Hematopoietic multipotent progenitor cell treated with erythropoietin and hydrocortisone succinate and interleukin-3 and kit ligand, for 4 days (in vitro differentiated cells): ENCODE results near the gene TEAD4.
"Not testable (repeated sequence)": the region's sequence is repeated elsewhere in the genome, so short reads cannot be mapped to it uniquely, and the experiment has no call there.

ENCODE experiments used
- DNase-seq: peaks from one replicate; pipeline ENCODE4 v3.0.0-alpha.2; 2015

The TEAD4 gene

GRCh38 chr12:3054374-3054773 is 95.2 kb downstream of the TEAD4 start:
- DNase-seq: no peak

- DNase-seq: no peak
These were observed 96.0 kb downstream of the TEAD4 start for GRCh38 chr12:3055026-3055703.

DNA sequence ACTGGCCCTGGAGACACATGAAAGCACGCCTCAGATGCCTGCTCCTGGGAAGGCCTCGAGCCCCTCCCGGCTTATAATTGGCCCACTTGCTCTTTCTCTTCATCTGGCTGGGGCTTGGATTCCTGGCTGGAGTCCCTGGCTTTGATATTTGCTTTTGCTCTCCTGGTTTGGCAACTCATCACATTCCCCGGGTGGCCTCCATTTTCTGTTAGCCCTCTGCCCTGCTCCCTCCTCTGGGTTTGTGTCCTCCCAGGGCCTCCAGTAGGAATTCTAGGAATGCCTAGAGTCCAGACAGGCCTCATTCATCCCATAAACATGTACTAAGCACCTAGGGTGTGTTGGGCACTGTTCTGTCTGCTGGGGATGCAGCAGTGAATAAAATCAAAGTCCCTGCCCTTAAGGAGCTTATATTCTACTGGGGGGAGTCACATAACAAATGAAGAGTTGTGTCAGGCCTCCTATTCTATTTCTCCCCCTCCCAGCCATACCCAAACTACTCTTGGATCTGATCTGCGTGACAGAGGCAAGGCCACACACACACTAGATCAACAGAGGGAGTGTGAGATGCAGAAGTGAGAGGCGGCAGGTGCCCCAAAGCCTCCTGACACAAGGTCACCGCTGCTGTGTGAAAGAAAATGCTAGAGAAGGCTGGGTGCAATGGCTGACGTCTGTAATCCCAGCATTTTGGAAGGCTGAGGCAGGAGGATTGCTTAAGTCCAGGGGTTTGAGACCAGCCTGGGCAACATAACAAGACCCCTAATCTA is 96.7 kb downstream of the TEAD4 start:
- no peak for DNase-seq

DNA sequence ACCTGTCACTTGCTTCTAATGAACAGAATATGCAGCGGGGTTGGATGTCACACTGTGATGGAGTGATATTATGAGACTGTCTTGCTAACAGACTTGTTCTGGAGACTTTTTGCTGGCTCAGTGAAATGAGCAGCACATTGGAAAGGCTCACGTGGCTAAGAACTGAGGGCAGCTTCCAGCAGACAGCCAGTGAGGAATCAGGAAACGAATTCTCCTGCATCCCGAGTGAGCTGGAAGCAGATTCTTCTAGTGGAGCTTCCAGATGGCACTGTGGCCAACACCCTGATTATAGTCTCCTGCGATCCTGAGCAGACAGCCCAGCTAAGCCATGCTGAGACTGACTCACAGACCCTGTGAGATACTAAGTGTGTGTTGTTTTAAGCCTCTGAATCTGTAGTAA is 101.9 kb downstream of the TEAD4 start:
- DNase-seq: no peak

DNA sequence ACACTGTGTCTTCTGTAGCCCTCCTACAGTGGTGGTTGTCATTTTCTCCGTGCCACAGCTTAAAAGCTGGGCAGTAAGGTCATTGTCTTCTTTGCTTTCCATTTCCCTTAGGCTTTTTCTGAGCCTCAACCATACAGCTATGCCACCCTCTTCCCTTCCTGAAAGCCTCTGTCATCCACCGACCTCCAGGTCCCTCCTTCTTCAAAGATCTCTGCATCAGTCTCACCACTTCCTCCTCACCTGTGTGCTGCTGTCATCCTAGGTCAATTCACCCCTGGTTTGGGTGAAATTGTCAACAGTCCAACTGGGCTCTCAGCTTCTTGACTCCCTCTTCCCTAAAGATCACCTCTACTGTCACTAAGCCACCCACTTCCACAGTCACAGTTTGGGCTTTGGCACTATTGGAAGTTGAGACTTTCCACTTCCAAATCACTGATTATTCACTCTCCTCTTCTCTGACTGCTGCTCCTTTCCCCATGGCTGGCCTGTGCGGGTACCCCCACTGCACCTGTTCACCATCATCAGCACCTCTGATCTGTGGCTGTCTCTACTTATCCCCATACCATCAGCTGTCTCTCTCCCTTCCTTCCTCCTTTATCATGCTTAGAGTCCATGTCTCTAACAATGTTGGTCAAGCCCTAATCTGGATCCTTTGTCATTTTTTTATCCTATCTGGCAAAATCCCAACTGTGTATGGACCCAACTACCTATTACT is 102.5 kb downstream of the TEAD4 start:
- DNase-seq: no peak

GRCh38 chr12:3065300-3065699 is 106.1 kb downstream of the TEAD4 start:
- DNase-seq: no peak

GRCh38 chr12:3065846-3066245 is 106.6 kb downstream of the TEAD4 start:
- not testable (repeated sequence) for DNase-seq

- DNase-seq: no peak
These were observed 110.5 kb downstream of the TEAD4 start for GRCh38 chr12:3069714-3070113.

- DNase-seq: no peak
These were observed 111.9 kb downstream of the TEAD4 start for GRCh38 chr12:3071107-3071506.

DNA sequence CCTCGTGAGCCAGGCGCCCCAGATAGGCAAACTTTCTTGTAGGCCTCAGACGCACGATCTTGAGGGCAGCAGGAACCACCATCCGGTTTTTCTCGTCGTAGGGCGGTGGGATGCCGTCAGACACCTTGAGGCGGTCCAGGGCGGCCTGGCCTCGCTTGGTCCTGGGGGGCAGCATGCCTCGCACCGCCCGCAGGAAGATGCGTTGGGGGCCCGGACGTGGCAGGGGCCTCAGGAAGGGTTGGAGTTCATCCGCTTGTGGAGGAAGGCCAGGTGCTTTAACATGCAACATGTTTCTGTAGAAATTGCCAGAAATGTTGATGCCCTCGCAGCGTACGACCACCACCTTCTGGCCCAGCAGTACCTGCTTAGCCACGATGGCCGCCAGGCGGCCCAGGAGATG is 112.5 kb downstream of the TEAD4 start:
- no peak for DNase-seq

DNA sequence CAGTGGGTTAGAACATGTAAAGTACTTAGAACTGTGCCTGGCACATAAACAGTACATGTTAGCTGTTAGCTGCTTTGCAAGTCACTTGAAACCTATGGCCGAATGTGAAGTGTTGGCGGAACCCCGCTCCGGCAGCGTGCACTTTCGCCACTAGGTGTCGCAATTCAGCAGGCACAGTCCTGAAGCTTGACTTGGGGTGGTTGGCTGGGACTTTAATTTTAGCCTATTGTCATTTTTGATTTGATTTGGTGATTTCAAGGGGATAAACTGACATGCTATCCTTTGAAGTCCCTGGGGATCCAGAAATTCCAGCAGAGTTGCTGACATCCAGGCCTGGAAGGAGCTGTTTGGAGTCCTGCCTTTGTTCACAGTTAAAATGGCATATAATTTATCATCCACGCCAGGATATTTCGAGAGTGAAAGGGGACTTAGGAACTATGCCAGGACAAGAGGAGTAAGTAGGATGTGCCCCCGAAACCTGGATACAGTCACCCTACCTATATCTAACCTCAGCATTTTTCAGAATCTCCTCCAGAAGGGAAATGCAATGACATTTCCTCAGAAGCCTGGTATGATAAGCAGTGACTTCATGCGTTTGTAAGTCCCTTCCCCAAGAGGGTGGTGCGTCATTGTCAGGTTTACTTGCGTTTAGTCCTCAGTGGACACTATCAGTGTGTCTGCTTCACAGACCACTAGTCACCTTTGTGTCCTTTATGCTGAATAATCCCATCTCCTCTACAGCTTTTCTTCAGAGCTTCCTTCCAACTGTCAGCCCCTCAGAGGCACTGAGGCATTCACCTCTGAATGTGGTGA is 114.4 kb downstream of the TEAD4 start:
- DNase-seq: peak; percentile 91

DNA sequence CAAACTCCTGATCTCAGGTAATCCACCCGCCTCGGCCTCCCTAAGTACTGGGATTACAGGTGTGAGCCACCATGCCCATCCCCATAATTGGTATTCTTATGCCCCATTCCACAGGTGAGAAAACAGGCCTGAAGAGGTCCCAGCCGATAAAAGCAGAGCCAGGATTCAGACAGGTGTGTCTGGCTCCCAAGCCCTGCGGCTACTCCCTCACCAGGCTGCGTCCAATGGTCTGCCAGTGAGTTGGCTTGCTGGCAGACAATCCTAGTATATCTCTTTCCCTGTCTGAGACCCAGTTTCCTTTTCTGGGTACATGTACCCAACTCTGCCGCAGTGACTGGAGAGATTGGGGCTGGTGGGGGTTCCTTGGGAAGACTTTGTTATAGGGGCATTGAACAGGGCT is 116.1 kb downstream of the TEAD4 start:
- no peak for DNase-seq

DNA sequence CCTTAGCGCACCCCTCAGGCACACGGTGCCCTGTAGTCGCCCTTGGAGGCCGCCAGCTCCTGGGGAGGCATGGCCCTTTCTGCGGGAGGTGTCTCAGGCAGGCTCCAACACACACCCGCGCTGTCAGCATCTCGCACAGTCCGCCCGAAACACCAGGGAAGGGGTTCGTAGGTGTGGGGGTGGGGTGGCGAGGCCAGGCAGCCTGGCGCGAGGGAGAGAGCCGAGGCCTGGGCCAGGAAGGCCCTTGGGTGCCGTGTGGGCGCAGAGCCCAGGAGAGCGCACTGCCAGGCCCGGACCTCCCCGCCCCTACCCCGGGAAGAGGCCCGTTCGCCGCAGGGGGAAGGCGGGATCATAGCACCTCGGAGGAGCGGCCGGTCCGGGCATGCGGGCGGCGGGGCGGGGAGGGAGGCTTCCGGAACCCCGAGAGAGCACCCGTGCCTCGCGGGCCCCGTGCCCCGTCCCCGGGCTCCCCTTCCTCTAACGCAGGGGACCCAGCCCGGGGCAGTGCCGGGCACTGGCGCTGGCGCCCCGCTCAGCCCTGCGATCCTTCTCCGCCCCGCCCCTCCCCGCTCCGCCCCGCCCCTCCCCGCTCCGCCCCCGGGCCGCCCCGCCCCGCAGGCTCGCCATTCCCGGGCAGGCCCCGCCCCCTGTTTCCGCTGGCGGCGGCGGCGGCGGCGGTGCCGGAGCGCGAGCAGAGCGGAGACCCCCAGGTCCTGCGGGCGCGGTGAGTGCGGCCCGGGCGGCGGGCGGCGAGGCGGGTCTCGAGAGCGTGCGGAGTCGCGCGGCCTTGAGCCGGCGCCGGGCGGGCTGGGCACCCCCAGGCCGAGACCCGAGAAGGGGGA is 117.8 kb downstream of the TEAD4 start, which contains the start of gene TSPAN9:
TSPAN9 (plus strand) TSS at position 650 of the 842 bp plus-strand sequence. CDS start 123,815 bp downstream, outside the sequence.
- DNase-seq: peak; percentile 62

DNA sequence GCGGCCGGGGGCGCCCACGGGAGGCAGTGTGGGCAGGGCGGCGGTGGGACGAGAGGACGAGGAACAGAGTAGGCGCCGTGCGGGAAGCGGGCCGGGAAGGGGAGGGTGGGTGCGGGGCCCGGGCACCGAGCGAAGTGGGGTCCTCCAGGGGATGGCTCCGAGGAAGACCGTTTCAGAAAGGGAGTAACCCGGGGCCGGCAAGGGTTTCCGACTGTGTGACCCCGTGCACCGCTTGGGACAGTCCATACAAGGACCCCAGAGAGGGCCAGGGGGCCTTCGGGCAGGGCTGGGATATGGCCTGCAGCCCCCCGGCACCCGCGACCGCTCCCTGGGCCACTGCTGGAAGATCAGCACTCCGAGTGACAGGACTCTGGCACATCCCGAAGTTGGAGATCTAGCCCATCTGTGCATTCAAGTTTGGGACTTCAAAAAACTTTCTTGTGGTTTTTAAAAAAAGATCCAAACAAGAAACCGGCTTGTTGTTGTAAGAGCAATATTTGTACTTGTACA is 118.4 kb downstream of the TEAD4 start:
- DNase-seq: peak; percentile 25

GRCh38 chr12:3078086-3078820 is 119.1 kb downstream of the TEAD4 start:
- DNase-seq: no peak

DNA sequence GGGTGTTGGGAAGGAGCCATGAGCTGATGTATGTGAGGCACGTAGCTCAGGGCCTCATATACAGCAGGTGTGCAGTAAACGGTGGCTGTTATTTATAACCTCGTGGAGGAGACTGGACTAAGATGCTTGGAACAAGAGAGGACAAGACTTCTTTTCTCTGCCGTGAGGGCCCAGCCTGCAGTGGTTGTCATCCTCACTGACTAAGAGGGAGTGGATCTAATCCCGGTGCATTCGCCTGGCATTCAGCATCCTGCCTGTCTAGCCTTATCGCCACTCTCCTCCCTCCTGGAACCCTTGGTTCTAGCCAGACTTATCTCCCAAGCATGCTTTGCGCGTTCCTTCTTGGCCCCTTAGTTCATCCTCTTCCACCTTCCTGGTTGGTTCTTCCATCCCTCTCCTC is 121.9 kb downstream of the TEAD4 start:
- DNase-seq: no peak

GRCh38 chr12:3081886-3082285 is 122.7 kb downstream of the TEAD4 start:
- DNase-seq: no peak

DNA sequence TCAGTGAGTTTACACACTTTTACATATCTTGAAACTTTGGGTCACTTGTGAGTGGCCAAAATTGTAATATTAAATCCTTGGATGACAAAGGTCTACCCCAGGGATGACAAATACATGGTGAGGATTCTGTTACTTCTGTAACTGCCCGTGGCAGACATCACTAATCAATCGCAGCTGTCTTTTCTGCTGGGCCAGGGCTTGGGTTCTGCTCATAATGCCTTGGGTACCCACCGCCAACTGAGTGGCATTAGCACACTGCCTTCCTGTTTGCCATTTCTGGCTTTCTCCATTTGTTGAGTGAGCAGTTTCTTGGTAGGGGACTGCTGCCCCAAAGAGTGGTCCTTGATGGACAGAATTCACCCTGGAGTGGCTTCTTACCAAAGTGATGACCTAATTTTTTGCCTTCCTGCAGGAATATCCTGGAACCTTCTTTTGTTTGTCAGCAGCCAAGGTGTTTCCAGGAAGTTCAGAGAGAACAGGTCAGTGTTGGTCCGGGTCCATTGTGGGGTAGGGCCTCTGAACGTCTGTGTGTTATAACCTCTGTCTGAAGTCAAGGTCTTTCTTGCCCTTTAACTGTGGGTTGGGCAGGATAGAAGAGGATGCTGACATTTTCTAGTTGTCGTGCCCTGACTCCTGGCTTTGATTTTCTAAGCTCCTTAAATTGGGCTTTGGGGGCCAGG is 124.2 kb downstream of the TEAD4 start:
- no peak for DNase-seq

- DNase-seq: no peak
These were observed 124.7 kb downstream of the TEAD4 start for GRCh38 chr12:3083921-3084347.

- DNase-seq: no peak
These were observed 125.5 kb downstream of the TEAD4 start for GRCh38 chr12:3084742-3085141.
